GM19099 (cell line): Measurements from ENCODE around the gene MXRA8.
A peak's percentile ranks its signal among the peaks of the same experiment; 100 is the strongest.

ENCODE experiments used
- POLR2A ChIP-seq: IDR thresholded peaks from 3 replicates; pipeline ENCODE4 v1.6.1; 2011; ENCODE audit warnings: low read depth; ENCODE audit not compliant: insufficient read length; ENCODE audit errors: extremely low read depth

The MXRA8 gene

GRCh38 chr1:1329304-1330210 is 28.8 kb downstream of the MXRA8 start:
- no peak for TF ChIP-seq POLR2A

DNA sequence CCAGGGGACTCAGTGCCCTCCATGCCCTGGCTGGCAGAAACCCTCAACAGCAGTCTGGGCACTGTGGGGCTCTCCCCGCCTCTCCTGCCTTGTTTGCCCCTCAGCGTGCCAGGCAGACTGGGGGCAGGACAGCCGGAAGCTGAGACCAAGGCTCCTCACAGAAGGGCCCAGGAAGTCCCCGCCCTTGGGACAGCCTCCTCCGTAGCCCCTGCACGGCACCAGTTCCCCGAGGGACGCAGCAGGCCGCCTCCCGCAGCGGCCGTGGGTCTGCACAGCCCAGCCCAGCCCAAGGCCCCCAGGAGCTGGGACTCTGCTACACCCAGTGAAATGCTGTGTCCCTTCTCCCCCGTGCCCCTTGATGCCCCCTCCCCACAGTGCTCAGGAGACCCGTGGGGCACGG is 30.1 kb downstream of the MXRA8 start:
- TF ChIP-seq POLR2A: no peak

- no peak for TF ChIP-seq POLR2A
These were observed 31.1 kb downstream of the MXRA8 start for GRCh38 chr1:1327291-1327690.

DNA sequence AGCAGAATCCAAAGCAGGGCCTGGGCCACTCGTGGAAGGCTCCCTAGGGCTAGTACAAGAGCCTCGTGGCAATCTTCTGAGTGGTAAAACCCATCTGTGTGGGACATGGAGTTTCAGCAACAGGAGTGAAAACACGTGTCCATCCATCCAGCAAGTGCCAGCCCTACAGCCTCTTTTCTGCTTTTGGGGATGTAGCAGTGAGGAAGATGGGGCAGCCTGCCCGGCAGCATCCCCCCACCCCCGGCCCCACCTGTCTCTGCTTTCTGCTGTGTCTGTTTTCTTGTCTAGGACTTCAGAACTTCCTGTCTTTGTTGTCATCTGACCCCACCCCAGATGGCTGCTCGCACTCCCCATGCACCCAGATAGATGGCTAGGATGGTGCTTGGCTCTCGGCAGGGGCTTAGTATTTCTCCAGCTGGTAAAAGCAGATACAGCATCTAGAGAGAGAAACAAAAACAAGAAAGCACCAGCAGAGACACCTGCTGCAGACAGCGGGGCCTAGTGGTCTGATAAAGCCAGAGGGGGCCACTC is 32.2 kb downstream of the MXRA8 start:
- TF ChIP-seq POLR2A: no peak

GRCh38 chr1:1325288-1326074 is 32.9 kb downstream of the MXRA8 start:
- no peak for TF ChIP-seq POLR2A

GRCh38 chr1:1324524-1325287 is 33.6 kb downstream of the MXRA8 start, which contains the start of the genes CPTP and INTS11:
TSS of gene CPTP (plus strand) at chr1:1324802. CDS start at chr1:1326911, 2,109 bp downstream.
TSS of gene INTS11 (minus strand) at chr1:1324660. CDS start at chr1:1324608, 52 bp downstream.
- TF ChIP-seq POLR2A: peak; percentile 91

GRCh38 chr1:1324084-1324523 is 34.3 kb downstream of the MXRA8 start:
- TF ChIP-seq POLR2A: no peak

DNA sequence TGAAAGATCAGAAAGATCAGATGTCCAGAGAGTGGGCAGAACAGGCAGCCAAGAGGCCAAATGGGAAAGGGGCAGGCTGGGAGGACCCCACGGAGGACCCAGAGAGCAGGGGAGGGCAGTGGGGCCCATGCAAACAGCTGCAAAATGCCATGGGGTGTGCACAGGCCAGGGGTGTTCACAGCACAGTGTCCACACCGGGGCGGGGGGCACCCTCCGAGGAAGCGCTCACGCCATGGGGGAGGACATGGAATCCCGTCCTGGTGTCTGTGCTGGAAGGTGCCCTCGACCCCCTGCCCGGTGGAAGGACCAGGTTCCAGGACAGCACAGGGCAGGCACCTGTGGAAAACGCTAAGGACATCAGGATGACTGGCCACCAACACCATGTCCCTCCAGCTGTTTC is 35.4 kb downstream of the MXRA8 start:
- no peak for TF ChIP-seq POLR2A

- no peak for TF ChIP-seq POLR2A
These were observed 35.9 kb downstream of the MXRA8 start for GRCh38 chr1:1322418-1322817.

- no peak for TF ChIP-seq POLR2A
These were observed 36.9 kb downstream of the MXRA8 start for GRCh38 chr1:1321477-1321876.

DNA sequence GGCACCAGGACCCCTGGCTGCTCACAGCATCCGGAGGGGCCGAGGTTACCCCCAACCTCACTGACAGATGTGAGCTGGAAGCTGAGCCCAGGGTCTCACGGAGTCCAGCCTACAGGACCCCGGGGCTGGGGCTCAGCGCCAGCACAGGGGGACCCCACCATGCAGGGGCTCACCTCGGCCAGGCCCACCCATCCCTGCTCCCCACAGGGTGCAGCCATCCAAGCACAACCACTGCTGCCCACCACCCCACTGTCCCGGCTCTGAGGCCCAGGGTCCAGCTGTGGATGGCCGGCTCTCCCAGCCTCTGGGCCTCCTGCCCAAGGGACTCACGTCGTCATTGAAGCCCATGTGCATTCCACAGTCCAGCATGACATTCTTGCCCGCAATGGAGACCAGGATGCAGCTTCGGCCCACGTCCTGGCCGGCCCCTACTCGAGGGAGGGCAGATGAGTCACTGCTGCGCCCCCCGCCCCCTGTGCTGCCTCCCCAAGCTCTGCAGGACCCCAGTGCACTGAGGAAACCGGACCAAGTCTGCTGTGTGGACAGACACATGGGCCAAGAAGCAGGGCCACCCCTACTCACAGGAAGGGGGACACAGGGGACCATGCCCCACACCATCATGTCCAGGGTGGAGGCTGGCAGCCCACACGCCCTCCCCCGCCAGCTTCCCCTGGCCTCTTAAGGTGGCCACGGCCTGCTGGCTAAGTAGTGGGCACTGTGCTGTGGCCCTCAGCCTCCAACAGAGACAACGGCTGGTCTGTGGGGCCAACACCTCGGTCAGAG is 37.5 kb downstream of the MXRA8 start:
- TF ChIP-seq POLR2A: no peak

DNA sequence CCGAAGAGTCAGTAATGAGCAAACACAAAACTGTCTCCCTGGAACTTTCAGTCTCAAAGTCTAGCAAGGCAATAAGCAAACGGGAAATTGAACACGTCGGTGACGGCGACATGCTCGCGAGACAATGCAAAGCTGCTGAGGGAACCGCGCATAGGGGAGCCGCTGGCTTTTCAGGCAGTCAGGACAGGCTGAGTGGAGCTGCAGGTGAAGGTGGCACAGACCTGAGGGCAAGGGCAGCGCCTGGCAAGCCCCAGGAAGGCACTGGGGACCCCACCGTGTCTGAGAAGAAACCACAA is 38.8 kb downstream of the MXRA8 start:
- TF ChIP-seq POLR2A: no peak

DNA sequence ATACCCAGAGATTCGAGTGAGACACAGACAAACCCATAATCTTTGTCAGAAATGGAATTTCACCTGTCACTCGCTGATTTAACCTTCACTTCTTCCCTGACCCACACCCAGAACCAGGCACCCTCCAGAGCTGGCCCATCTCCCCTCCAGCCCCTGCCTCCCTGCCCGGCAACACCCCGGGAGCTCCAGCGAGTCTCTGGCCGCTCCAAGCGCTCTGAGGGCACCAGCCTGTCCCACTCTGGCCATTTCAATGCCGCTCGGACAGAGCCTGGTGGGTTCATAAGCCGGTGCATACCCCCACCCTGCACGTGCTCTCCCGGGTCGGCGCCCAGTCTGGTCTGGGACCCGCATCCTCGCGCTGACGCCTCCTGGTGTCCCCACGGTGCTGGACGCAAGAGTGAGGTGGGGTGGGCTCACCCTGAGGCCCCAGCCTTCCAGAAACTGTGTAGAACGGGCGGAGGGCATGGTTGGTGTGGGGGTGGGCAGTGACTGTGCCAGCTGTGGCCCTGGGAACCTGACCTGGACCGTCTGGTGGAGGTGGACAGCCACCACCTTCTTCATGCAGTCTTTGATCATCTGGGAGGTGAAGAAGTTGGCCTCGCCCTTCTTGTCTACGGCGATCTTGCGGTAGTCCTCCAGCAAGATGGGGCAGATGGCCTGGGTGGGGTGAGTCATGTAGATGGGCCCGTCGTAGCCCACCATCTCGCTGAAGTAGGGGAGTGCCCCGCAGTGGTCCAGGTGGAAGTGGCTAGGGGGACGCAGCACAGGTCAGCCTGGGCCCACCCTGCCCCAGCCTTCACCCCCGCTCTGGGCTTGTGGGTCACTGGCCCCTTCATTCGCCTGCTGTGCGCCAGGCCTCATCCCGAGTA is 39.3 kb downstream of the MXRA8 start:
- no peak for TF ChIP-seq POLR2A

GRCh38 chr1:1318131-1318652 is 40.2 kb downstream of the MXRA8 start:
- no peak for TF ChIP-seq POLR2A

DNA sequence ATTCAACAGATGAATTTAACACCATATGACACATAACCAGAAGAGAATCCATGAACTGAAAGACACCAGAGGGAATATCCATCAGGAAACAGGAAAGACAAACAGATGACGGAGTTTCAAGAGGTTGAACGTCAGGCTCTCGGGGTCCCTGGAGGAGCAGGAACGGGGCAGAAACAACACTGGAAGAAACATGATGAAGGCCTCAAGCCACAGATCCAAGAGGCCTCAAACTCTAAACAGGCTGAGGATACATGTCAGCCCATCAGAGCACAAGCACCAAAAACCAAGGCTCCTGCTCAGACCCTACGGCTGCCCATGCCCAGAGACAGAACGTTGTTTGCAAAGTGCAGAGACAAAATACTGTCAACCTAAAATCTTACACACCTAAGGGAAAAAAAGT is 40.9 kb downstream of the MXRA8 start:
- TF ChIP-seq POLR2A: no peak
